T-helper 2 cell treated with Interferon-gamma antibody and Interleukin-4, amounts not matched to agents 100 ng/mL and 5 ng/mL, for 36 hours (primary cell): Measurements from ENCODE around the gene NOC2L. TPM values are rescaled to one million over a fixed set of nuclear protein-coding genes. Genes with fewer than 3 reads are reported as not detected.

ENCODE experiments used
- intact Hi-C: fragments of 100-400 bp; cut with micrococcal nuclease; formaldehyde crosslinking; loops from one replicate; pipeline ENCODE4 v1.15.1; 2023
- total RNA-seq: library from RNA; stranded (reverse); gene quantifications from 2 replicates; pipeline ENCODE4 v1.2.3, GENCODE V29; 2022

NOC2L gene
- total RNA-seq: 87.0 and 90.7 TPM in 2 replicates

DNA sequence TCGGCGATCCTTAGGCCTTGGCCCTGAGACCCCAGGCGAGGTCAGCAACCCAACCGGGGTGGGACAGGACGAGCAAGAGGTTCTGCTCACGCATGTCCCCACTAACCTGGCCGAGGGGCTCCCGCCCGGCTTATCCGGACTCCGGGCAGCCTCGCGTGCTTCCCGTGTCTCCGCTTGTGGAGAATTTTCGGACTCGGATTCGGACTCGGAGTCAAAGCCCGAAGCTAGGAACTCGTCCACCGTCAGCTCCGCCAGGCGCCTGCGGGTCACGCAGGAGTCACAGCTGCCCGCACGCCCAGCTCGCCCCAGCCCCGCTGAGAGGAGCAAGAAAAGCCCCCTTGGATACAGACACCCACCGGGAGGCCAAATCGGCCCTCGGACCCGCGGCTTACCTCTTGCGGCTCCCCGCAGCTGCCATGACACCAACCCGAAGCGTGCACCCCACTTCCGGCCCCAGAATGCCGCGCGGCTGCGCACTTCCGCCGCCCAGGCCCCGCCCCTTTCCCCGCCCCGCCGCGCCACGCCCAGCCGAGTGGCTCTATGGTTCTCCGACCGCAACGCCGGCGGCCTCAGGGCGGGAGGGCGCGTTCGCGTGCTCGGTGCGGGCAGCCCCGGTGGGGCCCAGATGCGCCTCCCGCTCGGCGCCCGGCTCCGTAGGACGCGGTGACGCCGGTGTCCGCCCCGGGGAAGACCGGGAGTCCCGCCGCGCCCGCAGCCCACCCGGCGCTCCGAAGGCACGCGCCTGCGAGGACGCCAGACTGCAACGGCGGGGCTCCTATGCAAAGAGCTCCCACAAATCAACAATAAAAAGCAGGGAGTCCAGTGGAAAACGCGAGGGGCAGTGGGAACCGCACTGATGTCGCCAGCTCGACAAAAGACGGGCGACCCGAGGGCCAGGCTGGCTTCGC lies at the start of gene NOC2L:
TSS of gene NOC2L (minus strand) at position 434 of the 908 bp plus-strand sequence. CDS start at position 418, 16 bp downstream.
- intact Hi-C loops: no loop called here

GRCh38 chr1:1006305-1007159 lies 47.5 kb upstream of the NOC2L start:
- intact Hi-C loops: no loop called here

DNA sequence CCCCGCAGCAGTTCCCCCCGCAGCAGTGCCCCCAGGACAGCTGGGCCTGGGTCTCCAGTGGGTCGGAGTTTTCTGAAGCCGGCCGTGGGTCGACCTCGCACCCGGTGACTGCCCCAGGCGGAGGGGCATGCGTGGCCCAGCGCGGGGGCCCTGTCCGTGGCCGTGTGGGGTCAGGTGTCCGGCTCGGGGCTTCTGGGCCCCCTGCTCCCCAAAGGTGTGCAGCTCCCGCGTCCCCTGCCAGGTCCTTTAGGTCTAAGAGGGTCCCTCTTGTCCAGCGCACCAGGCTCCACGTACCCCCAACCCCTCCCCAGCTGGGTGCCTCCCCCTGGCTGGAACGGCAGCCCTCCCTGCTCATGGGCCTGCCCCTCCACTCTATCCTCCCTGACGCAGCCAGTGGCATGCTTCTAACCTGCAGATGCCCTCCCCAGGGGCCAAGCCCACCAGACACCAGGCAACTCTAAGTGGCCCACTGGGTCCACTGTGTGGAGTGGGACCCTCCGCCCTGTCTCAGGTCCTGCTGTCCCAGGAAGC lies 46.8 kb upstream of the NOC2L start:
- intact Hi-C loops: no loop called here

- intact Hi-C loops: loop anchor here (5.0 kb wide), 1 partner anchor 57 kb away; no protein-coding TSS in a partner anchor
Measured at GRCh38 chr1:1004780-1005697, 46.0 kb upstream of the NOC2L start.

DNA sequence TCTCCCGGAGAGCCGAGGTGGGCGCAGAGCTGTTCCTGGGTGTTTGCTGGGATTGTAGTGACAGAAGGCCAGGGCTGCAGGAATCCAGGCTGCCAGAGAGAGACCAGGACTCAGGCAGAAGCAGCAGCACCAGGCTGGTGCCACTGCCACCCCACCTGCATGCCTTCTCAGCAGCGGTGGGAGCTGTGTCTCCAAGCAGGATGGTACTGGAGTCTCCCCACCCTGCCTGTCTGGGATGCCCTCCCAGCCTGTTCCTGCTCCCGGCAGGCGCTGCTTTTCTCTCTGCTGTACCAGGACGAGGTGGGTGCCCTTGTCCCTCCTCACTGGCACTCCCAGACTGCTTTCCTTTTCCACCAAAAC lies 45.3 kb upstream of the NOC2L start:
- intact Hi-C loops: loop anchor here (5.0 kb wide), 1 partner anchor 58 kb away; no protein-coding TSS in a partner anchor

DNA sequence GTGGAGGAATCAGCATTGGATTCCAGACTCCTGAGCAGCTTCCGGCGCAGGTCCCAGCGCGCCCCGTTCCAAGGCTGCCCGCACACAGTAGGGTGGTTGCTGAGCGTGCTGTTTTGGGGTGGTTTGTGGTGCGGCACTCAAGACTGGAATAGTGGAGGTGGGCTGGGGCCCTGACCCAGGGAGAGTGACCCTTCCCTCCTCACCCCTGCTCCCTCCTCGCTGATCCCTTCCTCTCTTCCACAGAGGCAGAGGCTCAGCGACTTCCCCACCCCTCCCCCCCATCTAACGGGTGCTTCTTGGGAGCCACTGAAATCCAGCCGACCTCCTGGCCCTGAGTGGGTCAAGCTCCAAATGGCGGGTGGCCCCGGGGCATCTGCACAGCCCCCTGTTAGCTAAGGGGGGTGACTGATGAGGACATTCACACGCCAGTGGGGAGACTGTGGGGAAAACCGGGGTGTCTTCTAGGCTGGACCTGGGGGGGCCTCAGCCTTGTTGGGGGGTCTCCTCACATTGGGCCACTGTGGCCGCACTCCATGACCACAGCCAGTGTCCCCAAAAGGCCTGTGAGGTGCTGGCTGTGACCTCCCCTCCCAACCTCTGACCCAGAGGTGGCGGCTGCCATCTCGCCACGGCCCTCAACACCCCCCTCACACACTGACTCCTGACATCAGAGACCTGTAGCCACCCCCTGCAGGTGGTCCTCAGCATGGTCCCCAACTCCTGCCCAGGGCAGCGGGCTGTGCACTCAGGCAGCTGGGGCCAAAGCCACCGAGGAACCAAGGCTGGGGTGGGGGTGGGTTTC lies 44.8 kb upstream of the NOC2L start:
- intact Hi-C loops: loop anchor here (5.0 kb wide), 1 partner anchor 58 kb away; no protein-coding TSS in a partner anchor

DNA sequence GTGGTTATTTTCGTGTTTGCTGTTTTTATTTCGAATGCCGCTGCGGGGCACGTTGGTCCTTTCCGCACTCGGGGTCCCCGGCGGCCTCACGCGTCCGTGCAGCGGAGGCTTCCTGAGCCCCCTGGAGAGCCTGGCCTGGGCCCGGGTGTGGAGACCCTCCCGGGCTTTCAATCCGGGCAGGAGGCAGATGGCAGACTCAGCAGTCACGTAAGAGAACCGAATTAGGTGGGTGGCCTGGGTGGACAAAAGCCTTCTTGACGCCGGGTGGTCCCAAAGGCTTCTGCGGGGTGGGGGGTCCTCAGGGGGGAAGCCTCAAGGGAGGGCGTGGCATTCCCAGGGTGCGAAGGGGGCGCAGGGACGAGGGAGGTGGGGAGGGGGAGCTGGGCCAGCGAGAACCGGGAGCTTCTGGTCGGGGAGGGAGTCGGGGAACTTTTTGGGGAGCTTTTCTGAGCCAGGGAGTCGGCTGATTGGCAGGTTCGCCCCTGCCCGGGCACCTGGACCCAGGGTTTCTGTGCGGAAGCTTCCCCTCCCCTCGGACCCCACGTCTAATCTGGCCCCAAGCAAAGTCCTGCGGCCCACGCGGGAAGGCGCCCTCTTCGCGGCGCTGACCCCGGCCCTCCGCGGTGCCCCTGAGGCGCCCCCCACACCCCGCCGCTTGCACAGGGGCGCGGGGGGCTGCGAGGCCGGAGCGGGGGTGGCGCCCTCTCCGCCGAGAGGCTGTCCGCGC lies 42.2 kb upstream of the NOC2L start:
- intact Hi-C loops: loop anchor here (5.0 kb wide), 1 partner anchor 61 kb away; no protein-coding TSS in a partner anchor

GRCh38 chr1:1000357-1001056 lies 41.5 kb upstream of the NOC2L start:
- intact Hi-C loops: loop anchor here (5.0 kb wide), 1 partner anchor 62 kb away; no protein-coding TSS in a partner anchor

- intact Hi-C loops: loop anchor here (5.0 kb wide), 1 partner anchor 62 kb away; no protein-coding TSS in a partner anchor
Measured at GRCh38 chr1:999725-1000356, 40.8 kb upstream of the NOC2L start, which contains the start of gene HES4. TSS of gene HES4 (minus strand) at chr1:1000097. CDS start at chr1:999973, 124 bp downstream.

- intact Hi-C loops: no loop called here
Measured at GRCh38 chr1:998995-999724, 40.1 kb upstream of the NOC2L start.

GRCh38 chr1:998745-998994 lies 39.6 kb upstream of the NOC2L start:
- intact Hi-C loops: no loop called here

DNA sequence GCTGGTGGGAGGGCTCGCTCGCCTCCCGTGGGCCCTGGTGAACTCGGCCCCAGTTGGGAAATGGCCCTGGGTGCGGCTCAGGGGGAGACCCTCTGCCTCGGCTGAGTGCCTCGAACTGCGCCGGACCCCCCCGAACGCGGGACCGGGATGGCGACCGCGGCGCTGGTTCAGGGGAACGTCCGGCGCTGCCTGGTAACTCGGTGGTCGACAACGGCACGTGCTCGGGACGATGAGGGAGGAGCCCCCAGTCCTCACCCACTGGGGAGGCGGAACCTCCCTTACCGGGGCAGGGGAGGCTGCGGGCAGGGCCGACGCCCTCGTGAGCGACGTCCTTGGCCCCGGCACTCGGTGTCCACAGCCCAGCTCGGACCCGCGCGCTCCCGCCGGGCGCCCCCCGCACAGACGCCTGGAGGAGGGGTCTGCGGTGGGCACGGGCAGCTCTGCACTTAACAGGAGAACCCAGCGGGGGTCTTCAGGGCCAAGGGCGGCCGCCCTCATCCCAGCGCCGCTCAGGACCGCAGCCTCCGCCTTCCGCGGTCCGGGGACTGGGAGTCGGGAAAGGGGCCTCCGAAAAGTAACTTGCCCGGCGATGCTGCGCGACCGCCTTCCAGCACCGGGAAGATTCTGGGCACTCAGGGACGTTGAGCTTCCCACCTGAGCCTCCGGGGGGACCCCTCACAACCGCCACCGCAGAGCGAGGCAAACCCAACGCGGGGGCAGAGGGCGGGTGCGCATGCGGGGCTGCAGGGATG lies 39.1 kb upstream of the NOC2L start:
- intact Hi-C loops: no loop called here

DNA sequence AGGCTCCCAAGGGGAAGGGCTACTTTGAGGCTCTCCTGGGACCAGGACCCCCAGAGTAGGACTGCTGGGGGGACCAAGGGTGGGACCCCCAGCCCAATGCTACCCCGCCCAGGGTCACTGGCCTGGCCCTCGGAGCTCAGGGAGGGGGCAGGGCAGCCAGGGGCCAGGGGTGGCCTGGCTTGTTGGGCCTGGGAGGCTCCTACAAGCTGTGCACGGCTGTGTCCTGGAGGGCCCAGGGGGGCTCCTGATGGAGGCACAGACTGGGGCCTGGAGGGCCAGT lies 38.6 kb upstream of the NOC2L start:
- intact Hi-C loops: no loop called here

DNA sequence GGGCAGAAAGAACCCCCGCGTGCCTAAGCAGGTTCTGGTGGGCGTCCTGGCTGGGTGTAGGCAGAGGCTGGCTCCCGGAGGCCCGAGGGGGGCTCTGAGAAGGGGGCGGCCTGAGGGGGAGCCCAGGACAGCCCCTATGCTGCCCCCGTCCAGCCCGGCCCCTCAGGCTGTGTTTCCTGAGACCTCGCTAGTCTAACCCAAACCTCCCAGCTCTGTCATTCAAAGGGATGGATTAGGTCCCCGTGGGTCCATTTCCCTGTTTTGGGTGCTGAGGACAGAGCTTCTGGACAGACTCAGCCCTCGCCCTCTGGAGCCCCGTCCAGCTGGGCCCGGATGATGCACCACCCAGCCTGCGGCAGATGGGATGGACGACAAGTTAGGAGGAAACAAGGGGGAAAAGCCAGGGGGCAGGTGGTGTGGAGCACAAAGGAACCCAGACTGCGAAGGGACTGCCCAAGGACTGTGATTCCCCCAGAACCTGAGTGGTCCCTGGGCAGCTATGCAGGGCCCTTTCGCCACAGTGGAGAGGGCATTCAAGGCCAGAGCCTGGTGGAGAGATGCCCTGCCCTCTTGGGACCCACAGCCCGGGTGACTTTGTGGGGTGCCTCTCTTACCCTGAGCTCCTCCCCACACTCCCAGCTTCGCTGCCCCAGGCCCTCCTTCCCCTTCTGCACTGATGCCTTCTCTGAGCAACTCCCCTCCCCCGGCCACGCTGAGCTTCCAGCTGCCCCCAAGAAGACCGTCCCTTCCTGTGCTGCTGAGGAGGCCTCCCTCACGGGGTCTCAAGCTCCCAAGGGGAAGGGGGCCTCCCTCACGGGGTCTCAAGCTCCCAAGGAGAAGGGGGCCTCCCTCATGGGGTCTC lies 38.0 kb upstream of the NOC2L start:
- intact Hi-C loops: no loop called here

- intact Hi-C loops: no loop called here
Measured at GRCh38 chr1:995665-996633, 36.9 kb upstream of the NOC2L start.
